Inflammatory macrophage treated with lipopolysaccharide for 4 hours (primary cell): ENCODE data around the gene RNF217.
"Not testable (repeated sequence)": the region's sequence is repeated elsewhere in the genome, so short reads cannot be mapped to it uniquely, and the experiment has no call there.

Experiments used
- DNase-seq: peaks from one replicate; pipeline ENCODE4 v3.0.0-alpha.2; 2020

Gene RNF217

GRCh38 chr6:124963416-124963785 is 1.2 kb downstream of the RNF217 start:
- peak; percentile 39 for DNase-seq

GRCh38 chr6:124963831-124964763 is 1.9 kb downstream of the RNF217 start:
- peak; percentile 70 for DNase-seq

- no peak for DNase-seq
Observed at GRCh38 chr6:124964764-124965105, 2.5 kb downstream of the RNF217 start.

- not testable (repeated sequence) for DNase-seq
Observed at GRCh38 chr6:124965424-124965850, 3.2 kb downstream of the RNF217 start.

- DNase-seq = no peak
Observed at GRCh38 chr6:124967444-124967843, 5.2 kb downstream of the RNF217 start.

GRCh38 chr6:124968401-124968800 is 6.2 kb downstream of the RNF217 start:
- no peak for DNase-seq

- no peak for DNase-seq
Observed at GRCh38 chr6:124970243-124970642, 8.0 kb downstream of the RNF217 start.

- no peak for DNase-seq
Observed at GRCh38 chr6:124970763-124971162, 8.5 kb downstream of the RNF217 start.

- no peak for DNase-seq
Observed at GRCh38 chr6:124973780-124974179, 11.5 kb downstream of the RNF217 start.

- no peak for DNase-seq
Observed at GRCh38 chr6:124974771-124975377, 12.6 kb downstream of the RNF217 start.

GRCh38 chr6:124977067-124977908 is 15.1 kb downstream of the RNF217 start:
- DNase-seq = no peak

GRCh38 chr6:124978451-124979293 is 16.4 kb downstream of the RNF217 start:
- DNase-seq = no peak

- DNase-seq = no peak
Observed at GRCh38 chr6:124979294-124979678, 17.0 kb downstream of the RNF217 start.

- no peak for DNase-seq
Observed at GRCh38 chr6:124982669-124983068, 20.4 kb downstream of the RNF217 start.

- DNase-seq = no peak
Observed at GRCh38 chr6:124983383-124984083, 21.3 kb downstream of the RNF217 start.

GRCh38 chr6:124984668-124985338 is 22.6 kb downstream of the RNF217 start:
- no peak for DNase-seq

GRCh38 chr6:124986164-124986563 is 23.9 kb downstream of the RNF217 start:
- DNase-seq = no peak

GRCh38 chr6:124987291-124987690 is 25.1 kb downstream of the RNF217 start:
- peak; percentile 74 for DNase-seq

- no peak for DNase-seq
Observed at GRCh38 chr6:124987999-124988591, 25.9 kb downstream of the RNF217 start.

GRCh38 chr6:124989136-124989983 is 27.1 kb downstream of the RNF217 start:
- no peak for DNase-seq
